SU-DHL-6 (cell line): ENCODE results near the gene SPTLC2.

Experiments used
- EZH2phosphoT487 ChIP-seq: fragments of 200-600 bp; sonication (generic), shearing (Covaris generic); conservative IDR thresholded peaks from 2 replicates; pipeline ENCODE4 v1.6.1; 2018; ENCODE audit warnings: mild to moderate bottlenecking, antibody characterized with exemption, low read length, moderate library complexity, mixed read lengths
- TF ChIP-seq, protein P1 (sequence below): fragments of 200-600 bp; sonication (generic); IDR thresholded peaks from one replicate; pipeline ENCODE4 v1.5.1; 2017; ENCODE audit warnings: antibody characterized with exemption, mild to moderate bottlenecking, low read length, moderate library complexity; ENCODE audit not compliant: insufficient read depth, poor library complexity, severe bottlenecking

DNA sequence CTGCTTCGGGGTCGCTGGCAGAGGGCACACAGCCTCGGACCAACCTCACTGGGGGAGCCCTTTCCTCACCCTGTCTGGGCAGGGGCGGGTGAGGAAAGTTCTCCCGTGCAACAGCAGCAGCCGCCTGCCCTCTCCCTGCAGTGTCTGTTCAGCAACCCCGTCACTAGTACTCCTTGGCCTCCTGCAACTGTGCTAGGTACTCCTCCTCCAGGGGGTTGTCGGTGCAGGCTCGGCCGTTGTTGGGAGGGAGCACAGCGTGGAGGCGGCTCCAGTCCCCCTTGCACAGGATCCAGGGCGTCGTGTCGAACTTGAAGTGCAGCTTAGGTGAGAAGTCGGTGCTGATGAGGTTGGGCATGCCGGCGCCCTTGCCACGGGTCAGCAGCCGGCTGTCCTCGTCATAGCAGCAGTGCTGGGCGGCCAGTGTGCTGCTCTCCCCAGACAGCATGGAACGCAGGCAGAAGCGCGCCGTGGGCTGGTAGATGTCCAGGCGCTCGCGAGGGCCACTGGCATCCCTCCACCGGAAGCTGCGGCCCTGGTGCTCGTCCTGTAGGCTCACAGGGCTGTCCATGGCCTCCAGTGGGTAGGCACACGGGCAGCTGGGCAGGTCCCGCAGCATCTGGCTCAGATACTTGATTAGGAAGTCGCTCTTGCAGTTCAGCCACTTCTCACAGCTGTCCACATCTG is 140.9 kb downstream of the SPTLC2 start:
- TF ChIP-seq, protein P1, sequence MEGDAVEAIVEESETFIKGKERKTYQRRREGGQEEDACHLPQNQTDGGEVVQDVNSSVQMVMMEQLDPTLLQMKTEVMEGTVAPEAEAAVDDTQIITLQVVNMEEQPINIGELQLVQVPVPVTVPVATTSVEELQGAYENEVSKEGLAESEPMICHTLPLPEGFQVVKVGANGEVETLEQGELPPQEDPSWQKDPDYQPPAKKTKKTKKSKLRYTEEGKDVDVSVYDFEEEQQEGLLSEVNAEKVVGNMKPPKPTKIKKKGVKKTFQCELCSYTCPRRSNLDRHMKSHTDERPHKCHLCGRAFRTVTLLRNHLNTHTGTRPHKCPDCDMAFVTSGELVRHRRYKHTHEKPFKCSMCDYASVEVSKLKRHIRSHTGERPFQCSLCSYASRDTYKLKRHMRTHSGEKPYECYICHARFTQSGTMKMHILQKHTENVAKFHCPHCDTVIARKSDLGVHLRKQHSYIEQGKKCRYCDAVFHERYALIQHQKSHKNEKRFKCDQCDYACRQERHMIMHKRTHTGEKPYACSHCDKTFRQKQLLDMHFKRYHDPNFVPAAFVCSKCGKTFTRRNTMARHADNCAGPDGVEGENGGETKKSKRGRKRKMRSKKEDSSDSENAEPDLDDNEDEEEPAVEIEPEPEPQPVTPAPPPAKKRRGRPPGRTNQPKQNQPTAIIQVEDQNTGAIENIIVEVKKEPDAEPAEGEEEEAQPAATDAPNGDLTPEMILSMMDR: no peak
- no peak for TF ChIP-seq EZH2phosphoT487
